ENCODE measurements around the gene LSM3.

LSM3 gene

GRCh38 chr3:14141602-14142341 lies 36.8 kb upstream of the LSM3 start:
- Histone ChIP-seq H3K36me3 (no peaks in the 10 kb centered on the region), H3K9me3 (no peaks in the 10 kb centered on the region)
- DNase-seq: no peak

GRCh38 chr3:14142567-14143270 lies 35.9 kb upstream of the LSM3 start:
- no peaks in the 10 kb centered on the region for H3K4me1 ChIP-seq
- no peak overlapping the region for H3K4me3 ChIP-seq (ENCODE audit: low read depth, low read length)
- no peaks in the 10 kb centered on the region for H3K36me3 ChIP-seq
- DNase-seq: no peak
- no peaks in the 10 kb centered on the region for H3K27me3 ChIP-seq
- TF ChIP-seq CTCF (IDR thresholded peaks at IDR 0.05; ENCODE audit: low read depth, low read length): no peak
- no peaks in the 10 kb centered on the region for H3K9me3 ChIP-seq

More at GRCh38 chr3:14141602-14142341, 36.8 kb upstream of the LSM3 start:
- no peak overlapping the region for H3K4me3 ChIP-seq (ENCODE audit: low read depth, low read length)
- H3K4me1 ChIP-seq: no peaks in the 10 kb centered on the region
- no peaks in the 10 kb centered on the region for H3K27me3 ChIP-seq
- no peak for TF ChIP-seq CTCF (IDR thresholded peaks at IDR 0.05; ENCODE audit: low read depth, low read length)

- Histone ChIP-seq H3K36me3 (no peaks in the 10 kb centered on the region), H3K27me3 (no peaks in the 10 kb centered on the region), H3K4me3 (ENCODE audit: low read depth, low read length) (no peak overlapping the region), H3K9me3 (no peaks in the 10 kb centered on the region), H3K4me1 (no peaks in the 10 kb centered on the region)
- no peak for DNase-seq
- TF ChIP-seq CTCF (IDR thresholded peaks at IDR 0.05; ENCODE audit: low read depth, low read length): no peak
Measured at GRCh38 chr3:14143271-14144225, 35.1 kb upstream of the LSM3 start.

GRCh38 chr3:14144423-14145075 lies 34.1 kb upstream of the LSM3 start:
- TF ChIP-seq CTCF (IDR thresholded peaks at IDR 0.05; ENCODE audit: low read depth, low read length): no peak
- H3K36me3 ChIP-seq: no peaks in the 10 kb centered on the region

GRCh38 chr3:14145236-14145635 lies 33.4 kb upstream of the LSM3 start:
- TF ChIP-seq CTCF (IDR thresholded peaks at IDR 0.05; ENCODE audit: low read depth, low read length): no peak
- Histone ChIP-seq H3K36me3 (no peaks in the 10 kb centered on the region), H3K27me3 (no peaks in the 10 kb centered on the region), H3K9me3 (no peaks in the 10 kb centered on the region), H3K4me3 (ENCODE audit: low read depth, low read length) (no peak overlapping the region), H3K4me1 (no peaks in the 10 kb centered on the region)
- no peak for DNase-seq

More at GRCh38 chr3:14144423-14145075, 34.1 kb upstream of the LSM3 start:
- Histone ChIP-seq H3K4me3 (ENCODE audit: low read depth, low read length) (no peak overlapping the region), H3K4me1 (no peaks in the 10 kb centered on the region), H3K9me3 (no peaks in the 10 kb centered on the region), H3K27me3 (no peaks in the 10 kb centered on the region)
- DNase-seq: peak; percentile 49
